Measurements from ENCODE around the gene ASIC4. TPM values are rescaled to one million over a fixed set of nuclear protein-coding genes. Genes with fewer than 3 reads are reported as not detected.

The ASIC4 gene
- total and polyA plus RNA-seq, 2 experiments from 2014 or later = 0.13 to 3.6 TPM

DNA sequence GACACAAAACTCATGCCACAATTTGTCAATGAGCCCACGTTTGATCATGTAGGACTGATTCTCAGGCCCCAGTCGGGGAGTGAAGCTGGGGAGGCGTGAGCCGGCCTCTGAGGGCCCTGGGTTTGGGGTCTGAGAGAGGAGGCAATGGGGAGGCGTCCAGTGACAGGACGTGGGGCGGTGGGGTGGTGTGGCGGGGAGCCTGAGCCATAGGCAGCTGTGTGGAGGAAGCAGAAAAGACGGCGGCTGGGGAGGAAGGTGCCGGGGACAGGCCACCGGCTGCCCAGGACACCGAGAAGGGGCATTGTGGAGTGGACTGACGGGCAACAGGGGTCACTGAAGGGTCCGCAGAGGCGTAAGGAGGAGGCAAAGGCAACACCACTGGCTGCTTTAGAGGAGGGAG is 22.1 kb downstream of the ASIC4 start (continued):
- TF ChIP-seq REST (IDR thresholded peaks at IDR 0.05; ENCODE audit: unreplicated experiment) = no peak
- TF ChIP-seq JUNB (IDR thresholded peaks at IDR 0.05; ENCODE audit: unreplicated experiment) = no peak
- no peak for TF ChIP-seq ZNF331 (CRISPR knock-in tag; IDR thresholded peaks at IDR 0.05; ENCODE audit: low read depth)
- TF ChIP-seq EZH2phosphoT487 (IDR thresholded peaks at IDR 0.05; ENCODE audit: unreplicated experiment) = no peak
- TF ChIP-seq CREB1 (CRISPR knock-in tag; IDR thresholded peaks at IDR 0.05; ENCODE audit: low read depth) = no peak
- TF ChIP-seq EZH2 (IDR thresholded peaks at IDR 0.05; ENCODE audit: low read depth, unreplicated experiment) = no peak
- TF ChIP-seq ETS1 (IDR thresholded peaks at IDR 0.05) = no peak
- no peak for TF ChIP-seq CTCF (conservative IDR thresholded peaks at IDR 0.05; ENCODE audit: low read depth in 2 of 2)
- no peak for TF ChIP-seq ZNF114 (CRISPR knock-in tag; IDR thresholded peaks at IDR 0.05)
- TF ChIP-seq POLR2AphosphoS5 (IDR thresholded peaks at IDR 0.05; ENCODE audit: low read depth) = no peak

GRCh38 chr2:219536967-219537366 is 22.7 kb downstream of the ASIC4 start:
- no peak for ATAC-seq
- Mint-ChIP-seq H3K4me1 (peaks cover 31% of the 10 kb centered on the region), H3K9me3 (no peaks in the 10 kb centered on the region; the same call in 2 of the 3 replicates), H3K36me3 (ENCODE audit: low read depth) (peaks cover 30% of the 10 kb centered on the region), H3K27me3 (ENCODE audit: insufficient read depth, low read depth, poor library complexity) (peaks cover 30% of the 10 kb centered on the region), H3K4me3 (no peak overlapping the region), H3K27ac (no peak overlapping the region)
- H4K20me1 ChIP-seq (replicated peaks; ENCODE audit: insufficient read depth) = peaks cover 11% of the 10 kb centered on the region
- peaks cover 14% of the 10 kb centered on the region; the same call in 1 of the 2 replicates for H3F3A ChIP-seq (replicated peaks; ENCODE audit: low read depth)
- H3K27ac ChIP-seq (ENCODE audit: low read depth) = no peak overlapping the region
- H3K4me1 ChIP-seq (ENCODE audit: insufficient read depth) = peaks cover 21% of the 10 kb centered on the region
- H3K4me2 ChIP-seq = peak overlapping the region; percentile 69; the same call in 1 of the 2 replicates
- peaks cover 6% of the 10 kb centered on the region for H3K79me2 ChIP-seq (replicated peaks; ENCODE audit: insufficient read depth)
- H3K4me3 ChIP-seq = no peak overlapping the region
- no peaks in the 10 kb centered on the region for H3K27me3 ChIP-seq (ENCODE audit: insufficient read depth)
- no peak for TF ChIP-seq JUNB (IDR thresholded peaks at IDR 0.05; ENCODE audit: unreplicated experiment)
- TF ChIP-seq POLR2AphosphoS5 (IDR thresholded peaks at IDR 0.05; ENCODE audit: low read depth) = peak; percentile 28
- no peaks in the 10 kb centered on the region for H3K9me2 ChIP-seq (ENCODE audit: insufficient read depth)
- peaks cover 9% of the 10 kb centered on the region for H3K36me3 ChIP-seq (ENCODE audit: insufficient read depth)
- no peak overlapping the region for H2AFZ ChIP-seq
- DNase-seq (ENCODE audit: low spot score) = no peak
